Astrocyte (in vitro differentiated cells and primary cell): ENCODE data around the gene SPRED1. TPM values are rescaled to one million over a fixed set of nuclear protein-coding genes. Genes with fewer than 3 reads are reported as not detected.

Experiments
- DNase-seq: peaks from one replicate; pipeline ENCODE4 v3.0.0-alpha.2; 2010; ENCODE audit warnings: low read depth
- FAIRE-seq: peaks from 2 replicates; lab custom pipeline; 2011; peaks lifted over from hg19 to GRCh38; lab: Jason Lieb, UNC
- H2AFZ ChIP-seq: 2 replicates; pipeline ENCODE4 v1.6.0; 2012; ENCODE audit warnings: low read depth, low read length, inconsistent platforms
- H3K27ac ChIP-seq: 2 replicates; pipeline ENCODE4 v1.5.1; 2011; ENCODE audit warnings: low read depth, low read length, inconsistent platforms
- H3K27me3 ChIP-seq: 2 replicates; pipeline ENCODE4 v1.6.0; 2011; ENCODE audit warnings: low read length, inconsistent platforms; ENCODE audit not compliant: insufficient read depth
- H3K36me3 ChIP-seq: 2 replicates; pipeline ENCODE4 v1.5.1; 2011; ENCODE audit warnings: low read length, inconsistent platforms; ENCODE audit not compliant: insufficient read depth
- H3K4me1 ChIP-seq: 2 replicates; pipeline ENCODE4 v1.5.1; 2011; ENCODE audit warnings: low read length, inconsistent platforms; ENCODE audit not compliant: insufficient read depth
- H3K4me2 ChIP-seq: 2 replicates; pipeline ENCODE4 v1.6.0; 2012; ENCODE audit warnings: low read length, inconsistent platforms
- H3K4me3 ChIP-seq: 2 replicates; pipeline ENCODE4 v1.5.1; 2011; ENCODE audit warnings: low read depth, mild to moderate bottlenecking, low read length, inconsistent platforms; ENCODE audit not compliant: insufficient read depth
- H3K79me2 ChIP-seq: 2 replicates; pipeline ENCODE4 v1.6.0; 2012; ENCODE audit warnings: mild to moderate bottlenecking, low read length, inconsistent platforms; ENCODE audit not compliant: insufficient read depth
- H3K9ac ChIP-seq: 2 replicates; pipeline ENCODE4 v1.6.0; 2012; ENCODE audit warnings: mild to moderate bottlenecking, low read length, inconsistent platforms
- H3K9me3 ChIP-seq: 2 replicates; pipeline ENCODE4 v1.5.1; 2012; ENCODE audit warnings: low read depth, mild to moderate bottlenecking, low read length, inconsistent platforms; ENCODE audit not compliant: insufficient read depth
- H4K20me1 ChIP-seq: 2 replicates; pipeline ENCODE4 v1.6.0; 2012; ENCODE audit warnings: low read length, inconsistent platforms; ENCODE audit not compliant: insufficient read depth
- H3K27ac Mint-ChIP-seq: one replicate; pipeline ENCODE4 v1.8.0; 2021; ENCODE audit warnings: mild to moderate bottlenecking, mixed read lengths; ENCODE audit not compliant: unreplicated experiment
- H3K27me3 Mint-ChIP-seq: one replicate; pipeline ENCODE4 v1.8.0; 2021; ENCODE audit warnings: low read depth, mixed read lengths; ENCODE audit not compliant: unreplicated experiment
- H3K36me3 Mint-ChIP-seq: one replicate; pipeline ENCODE4 v1.8.0; 2021; ENCODE audit warnings: low read depth, mixed read lengths; ENCODE audit not compliant: unreplicated experiment
- H3K4me1 Mint-ChIP-seq: one replicate; pipeline ENCODE4 v1.8.0; 2021; ENCODE audit warnings: low read depth, mixed read lengths; ENCODE audit not compliant: unreplicated experiment
- H3K4me3 Mint-ChIP-seq: one replicate; pipeline ENCODE4 v1.8.0; 2021; ENCODE audit warnings: mild to moderate bottlenecking, moderate library complexity, mixed read lengths; ENCODE audit not compliant: unreplicated experiment
- H3K9me3 Mint-ChIP-seq: one replicate; pipeline ENCODE4 v1.8.0; 2021; ENCODE audit warnings: mild to moderate bottlenecking, mixed read lengths; ENCODE audit not compliant: unreplicated experiment
- CTCF ChIP-seq: IDR thresholded peaks from 2 replicates; pipeline ENCODE4 v1.5.1; 2011; ENCODE audit warnings: low read depth, mild to moderate bottlenecking, inconsistent platforms, low read length, moderate library complexity; ENCODE audit not compliant: insufficient read depth
- EZH2 ChIP-seq: IDR thresholded peaks from 2 replicates; pipeline ENCODE4 v1.6.1; 2012; ENCODE audit warnings: mild to moderate bottlenecking, low read length, inconsistent platforms; ENCODE audit not compliant: insufficient read depth
- total RNA-seq: library from RNA; stranded (reverse); gene quantifications from 2 replicates; pipeline ENCODE4 v1.2.1, GENCODE V29; 2021

SPRED1 gene
- total RNA-seq, 1 donor from 2014 or later, result 31.7 TPM

DNA sequence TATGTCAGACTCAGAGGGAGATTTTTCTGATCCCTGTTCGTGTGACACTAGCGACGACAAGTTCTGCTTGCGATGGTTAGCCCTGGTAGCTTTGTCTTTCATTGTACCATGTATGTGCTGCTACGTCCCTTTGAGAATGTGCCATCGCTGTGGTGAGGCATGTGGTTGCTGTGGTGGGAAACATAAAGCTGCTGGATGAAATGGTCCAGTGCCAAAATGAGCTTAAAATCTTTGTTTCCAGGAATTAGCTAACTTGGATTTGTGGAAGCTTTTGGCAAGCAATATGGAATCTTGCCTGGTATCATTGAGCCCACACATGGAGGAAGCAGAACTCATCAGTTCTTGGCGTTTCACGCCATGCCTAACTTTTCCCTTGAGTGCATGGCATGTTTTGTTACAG is 98.8 kb downstream of the SPRED1 start:
- Histone ChIP-seq H3K4me3 (no peak overlapping the region), H3K4me2 (no peak overlapping the region), H4K20me1 (no peaks in the 10 kb centered on the region), H3K9ac (no peak overlapping the region), H3K27me3 (no peaks in the 10 kb centered on the region), H3K9me3 (no peaks in the 10 kb centered on the region), H2AFZ (no peak overlapping the region), H3K79me2 (peaks cover 13% of the 10 kb centered on the region), H3K4me1 (peaks cover 4% of the 10 kb centered on the region), H3K36me3 (peaks cover 22% of the 10 kb centered on the region), H3K27ac (no peak overlapping the region)
- Mint-ChIP-seq H3K4me1 (peaks cover 4% of the 10 kb centered on the region), H3K4me3 (no peak overlapping the region), H3K9me3 (no peaks in the 10 kb centered on the region), H3K36me3 (peaks cover 7% of the 10 kb centered on the region), H3K27me3 (no peaks in the 10 kb centered on the region), H3K27ac (no peak overlapping the region)
- no peak for TF ChIP-seq CTCF
- TF ChIP-seq EZH2, result no peak
- DNase-seq, result no peak
- FAIRE-seq, result peak; percentile 5

DNA sequence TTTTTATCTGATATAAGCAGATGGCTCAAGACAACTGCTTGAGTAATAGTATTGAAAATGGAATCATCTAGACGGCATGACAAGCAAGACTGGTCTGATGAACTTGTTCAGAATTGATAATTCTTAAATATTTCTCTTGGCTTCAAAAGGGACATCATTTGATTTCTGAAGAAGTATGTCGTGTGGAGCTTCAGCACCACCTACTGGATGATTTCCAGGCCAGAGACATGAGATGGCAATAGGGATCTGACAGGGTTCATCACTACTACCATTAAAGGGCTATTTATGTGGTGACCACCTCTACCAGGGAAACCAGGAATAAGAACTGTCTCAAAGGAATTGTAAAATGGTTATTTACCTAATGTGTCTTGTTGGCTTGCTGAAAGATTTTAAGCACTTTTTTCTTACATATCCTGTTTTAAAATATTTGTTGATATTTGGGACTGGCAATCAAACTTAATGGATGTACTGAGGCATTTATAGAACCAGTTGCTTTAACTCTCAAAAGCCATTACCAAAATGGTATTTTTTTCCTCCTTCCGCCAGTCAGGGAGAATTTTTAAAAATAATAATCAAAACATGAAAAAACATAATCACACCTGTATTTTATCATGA is 101.8 kb downstream of the SPRED1 start:
- H3K4me1 ChIP-seq, result no peaks in the 10 kb centered on the region
- H3K4me3 Mint-ChIP-seq, result no peak overlapping the region
- H3K9ac ChIP-seq, result no peak overlapping the region
- H3K27ac ChIP-seq, result no peak overlapping the region
- H2AFZ ChIP-seq, result no peak overlapping the region
- peak; percentile 37 for FAIRE-seq
- H3K27me3 Mint-ChIP-seq, result no peaks in the 10 kb centered on the region
- H3K36me3 Mint-ChIP-seq, result peaks cover 5% of the 10 kb centered on the region
- H4K20me1 ChIP-seq, result no peaks in the 10 kb centered on the region
- no peak overlapping the region for H3K27ac Mint-ChIP-seq
- no peaks in the 10 kb centered on the region for H3K27me3 ChIP-seq
- H3K36me3 ChIP-seq, result peaks cover 22% of the 10 kb centered on the region
- TF ChIP-seq EZH2 (no peak), CTCF (peak; percentile 85)
- H3K9me3 ChIP-seq, result no peaks in the 10 kb centered on the region
- no peak overlapping the region for H3K4me3 ChIP-seq
- H3K4me1 Mint-ChIP-seq, result peaks cover 3% of the 10 kb centered on the region
- no peaks in the 10 kb centered on the region for H3K9me3 Mint-ChIP-seq
- H3K4me2 ChIP-seq, result no peak overlapping the region
- H3K79me2 ChIP-seq, result no peaks in the 10 kb centered on the region
- peak; percentile 37 for DNase-seq

GRCh38 chr15:38362355-38362754 is 109.7 kb downstream of the SPRED1 start:
- no peaks in the 10 kb centered on the region for H3K79me2 ChIP-seq
- no peak for FAIRE-seq
- Mint-ChIP-seq H3K27me3 (no peaks in the 10 kb centered on the region), H3K4me3 (no peak overlapping the region), H3K27ac (no peak overlapping the region), H3K36me3 (no peaks in the 10 kb centered on the region), H3K4me1 (peaks cover 5% of the 10 kb centered on the region), H3K9me3 (peaks cover 5% of the 10 kb centered on the region)
- H3K27me3 ChIP-seq, result no peaks in the 10 kb centered on the region
- no peaks in the 10 kb centered on the region for H3K4me1 ChIP-seq
- DNase-seq, result no peak
- H4K20me1 ChIP-seq, result no peaks in the 10 kb centered on the region
- H3K4me2 ChIP-seq, result no peak overlapping the region
- H3K36me3 ChIP-seq, result no peaks in the 10 kb centered on the region
- no peaks in the 10 kb centered on the region for H3K9me3 ChIP-seq
- H3K27ac ChIP-seq, result no peak overlapping the region
- H2AFZ ChIP-seq, result no peak overlapping the region
- no peak overlapping the region for H3K9ac ChIP-seq
- TF ChIP-seq CTCF (no peak), EZH2 (no peak)
- no peak overlapping the region for H3K4me3 ChIP-seq
